H9 (cell line): Measurements from ENCODE around the gene ODAD4. TPM values are rescaled to one million over a fixed set of nuclear protein-coding genes. Genes with fewer than 3 reads are reported as not detected.

ENCODE experiments used
- DNase-seq: peaks from one replicate; pipeline ENCODE4 v3.0.0-alpha.2; 2017
- H2AFZ ChIP-seq: one replicate; pipeline ENCODE4 v1.6.1; 2013; ENCODE audit warnings: mild to moderate bottlenecking, low read length, control low read depth, moderate library complexity
- H2AK5ac ChIP-seq: 2 replicates; pipeline ENCODE4 v1.6.1; 2013; ENCODE audit warnings: low read length, control low read depth, mixed read lengths; ENCODE audit not compliant: insufficient read length
- H2BK120ac ChIP-seq: one replicate; pipeline ENCODE4 v1.6.1; 2013; ENCODE audit warnings: low read depth, mild to moderate bottlenecking, low read length, control low read depth, inconsistent platforms; ENCODE audit not compliant: poor library complexity, severe bottlenecking
- H2BK12ac ChIP-seq: 2 replicates; pipeline ENCODE4 v1.6.1; 2013; ENCODE audit warnings: low read length, control low read depth, mixed read lengths, low read depth; ENCODE audit not compliant: insufficient read length
- H2BK15ac ChIP-seq: 2 replicates; pipeline ENCODE4 v1.6.1; 2013; ENCODE audit warnings: low read depth, low read length, control low read depth
- H2BK20ac ChIP-seq: one replicate; pipeline ENCODE4 v1.6.1; 2013; ENCODE audit warnings: low read depth, mild to moderate bottlenecking, low read length, control low read depth, inconsistent platforms; ENCODE audit not compliant: poor library complexity, severe bottlenecking
- H2BK5ac ChIP-seq: 2 replicates; pipeline ENCODE4 v1.6.1; 2013; ENCODE audit warnings: low read length, control low read depth, mixed read lengths; ENCODE audit not compliant: insufficient read length
- H3K14ac ChIP-seq: 2 replicates; pipeline ENCODE4 v1.6.1; 2013; ENCODE audit warnings: low read length, control low read depth; ENCODE audit not compliant: insufficient read depth
- H3K18ac ChIP-seq: 2 replicates; pipeline ENCODE4 v1.6.1; 2013; ENCODE audit warnings: low read depth, mild to moderate bottlenecking, mixed read lengths, low read length, control low read depth; ENCODE audit not compliant: insufficient read length
- H3K23ac ChIP-seq: 2 replicates; pipeline ENCODE4 v1.6.1; 2013; ENCODE audit warnings: low read length, control low read depth, mixed read lengths, low read depth; ENCODE audit not compliant: insufficient read length
- H3K23me2 ChIP-seq: 2 replicates; pipeline ENCODE4 v1.6.1; 2013; ENCODE audit warnings: low read depth, mild to moderate bottlenecking, mixed read lengths, low read length, control low read depth; ENCODE audit not compliant: insufficient read length, poor library complexity, severe bottlenecking
- H3K27ac ChIP-seq: 2 replicates; pipeline ENCODE4 v1.5.1; 2013; ENCODE audit warnings: low read length, control low read depth, mixed read lengths, low read depth; ENCODE audit not compliant: insufficient read length
- H3K27me3 ChIP-seq: 2 replicates; pipeline ENCODE4 v1.6.1; 2013; ENCODE audit warnings: low read length, control low read depth, inconsistent platforms; ENCODE audit not compliant: insufficient read depth
- H3K4ac ChIP-seq: 2 replicates; pipeline ENCODE4 v1.6.1; 2013; ENCODE audit warnings: low read depth, mild to moderate bottlenecking, control low read depth, inconsistent platforms, low read length, moderate library complexity
- H3K4me1 ChIP-seq: 2 replicates; pipeline ENCODE4 v1.6.1; 2013; ENCODE audit warnings: low read length, control low read depth, inconsistent platforms; ENCODE audit not compliant: insufficient read depth
- H3K4me2 ChIP-seq: 2 replicates; pipeline ENCODE4 v1.6.1; 2013; ENCODE audit warnings: low read length, control low read depth, mixed read lengths; ENCODE audit not compliant: insufficient read length, insufficient read depth
- H3K56ac ChIP-seq: 2 replicates; pipeline ENCODE4 v1.6.1; 2013; ENCODE audit warnings: low read depth, mild to moderate bottlenecking, mixed read lengths, low read length, control low read depth; ENCODE audit not compliant: insufficient read length
- H3K79me1 ChIP-seq: 2 replicates; pipeline ENCODE4 v1.6.1; 2013; ENCODE audit warnings: low read depth, mild to moderate bottlenecking, moderate library complexity, low read length, control low read depth, inconsistent platforms; ENCODE audit not compliant: insufficient read depth, poor library complexity, severe bottlenecking
- H3K79me2 ChIP-seq: 2 replicates; pipeline ENCODE4 v1.6.1; 2013; ENCODE audit warnings: low read length, control low read depth, inconsistent platforms; ENCODE audit not compliant: insufficient read depth
- H3K9ac ChIP-seq: 2 replicates; pipeline ENCODE4 v1.6.1; 2013; ENCODE audit warnings: low read length, control low read depth, mixed read lengths; ENCODE audit not compliant: insufficient read length; ENCODE audit errors: extremely low read depth
- H3K9me3 ChIP-seq: one replicate; pipeline ENCODE4 v1.6.1; 2013; ENCODE audit warnings: low read depth, low read length, inconsistent platforms; ENCODE audit not compliant: control insufficient read depth
- H3T11ph ChIP-seq: one replicate; pipeline ENCODE4 v1.6.1; 2013; ENCODE audit warnings: mild to moderate bottlenecking, low read length, control low read depth, inconsistent platforms
- H4K20me1 ChIP-seq: one replicate; pipeline ENCODE4 v1.6.1; 2013; ENCODE audit not compliant: control insufficient read depth, insufficient read length, insufficient read depth
- H4K5ac ChIP-seq: 2 replicates; pipeline ENCODE4 v1.6.1; 2013; ENCODE audit warnings: low read depth, mild to moderate bottlenecking, mixed read lengths, low read length, control low read depth; ENCODE audit not compliant: insufficient read length
- H4K8ac ChIP-seq: replicated peaks from 2 replicates; pipeline ENCODE4 v1.6.1; 2013; ENCODE audit warnings: low read length, control low read depth, mixed read lengths, low read depth; ENCODE audit not compliant: insufficient read length
- H4K91ac ChIP-seq: 2 replicates; pipeline ENCODE4 v1.6.1; 2013; ENCODE audit warnings: low read depth, mild to moderate bottlenecking, moderate library complexity, mixed read lengths, low read length, control low read depth; ENCODE audit not compliant: insufficient read length
- H3K27ac Mint-ChIP-seq, 3 experiments: 2 replicates in 2 of 3; 3 replicates in 1 of 3; pipeline ENCODE4 v1.8.0; 2020 to 2021; ENCODE audit warnings: mixed read lengths in 3 of 3, mild to moderate bottlenecking in 1 of 3, moderate library complexity in 1 of 3
- H3K27me3 Mint-ChIP-seq: 2 replicates; pipeline ENCODE4 v1.8.0; 2021; ENCODE audit warnings: low read depth, mild to moderate bottlenecking, moderate library complexity, mixed read lengths
- H3K36me3 Mint-ChIP-seq, 3 experiments: 2 replicates in 2 of 3; 3 replicates in 1 of 3; pipeline ENCODE4 v1.8.0; 2020 to 2021; ENCODE audit warnings: low read depth in 3 of 3, mixed read lengths in 3 of 3; ENCODE audit not compliant: insufficient read depth in 1 of 3
- H3K4me1 Mint-ChIP-seq, 2 experiments: 2 replicates each; pipeline ENCODE4 v1.8.0; 2020; ENCODE audit warnings: mixed read lengths in 2 of 2
- H3K4me3 Mint-ChIP-seq, 2 experiments: 2 replicates in 1 of 2; 3 replicates in 1 of 2; pipeline ENCODE4 v1.8.0; 2020 to 2021; ENCODE audit warnings: mild to moderate bottlenecking in 2 of 2, mixed read lengths in 2 of 2, moderate library complexity in 1 of 2
- H3K9me3 Mint-ChIP-seq, 2 experiments: 2 replicates in 1 of 2; 3 replicates in 1 of 2; pipeline ENCODE4 v1.8.0; 2020; ENCODE audit warnings: mild to moderate bottlenecking in 2 of 2, mixed read lengths in 2 of 2, moderate library complexity in 1 of 2
- CTCF ChIP-seq: fragments of 200-600 bp; sonication (generic); conservative IDR thresholded peaks from 3 replicates; pipeline ENCODE4 v1.8.0; 2021; ENCODE audit warnings: antibody characterized with exemption, mild to moderate bottlenecking
- WGBS: extraction: QIAGEN DNeasy Blood & Tissue Kit; methylation state at CpG from one replicate; pipeline ENCODE4 v1.1.7; 2013; ENCODE audit warnings: missing lambda C conversion rate, low lambda C conversion rate, mixed read lengths; ENCODE audit not compliant: insufficient read length; ENCODE audit errors: extremely low coverage; 5-methylcytosine and 5-hydroxymethylcytosine counted together
- total RNA-seq: library from RNA; stranded (reverse); gene quantifications from 2 replicates; pipeline ENCODE4 v1.2.1, GENCODE V29; 2021

Gene ODAD4
- total RNA-seq, 1 experiment from 2014 or later: 2.1 TPM

DNA sequence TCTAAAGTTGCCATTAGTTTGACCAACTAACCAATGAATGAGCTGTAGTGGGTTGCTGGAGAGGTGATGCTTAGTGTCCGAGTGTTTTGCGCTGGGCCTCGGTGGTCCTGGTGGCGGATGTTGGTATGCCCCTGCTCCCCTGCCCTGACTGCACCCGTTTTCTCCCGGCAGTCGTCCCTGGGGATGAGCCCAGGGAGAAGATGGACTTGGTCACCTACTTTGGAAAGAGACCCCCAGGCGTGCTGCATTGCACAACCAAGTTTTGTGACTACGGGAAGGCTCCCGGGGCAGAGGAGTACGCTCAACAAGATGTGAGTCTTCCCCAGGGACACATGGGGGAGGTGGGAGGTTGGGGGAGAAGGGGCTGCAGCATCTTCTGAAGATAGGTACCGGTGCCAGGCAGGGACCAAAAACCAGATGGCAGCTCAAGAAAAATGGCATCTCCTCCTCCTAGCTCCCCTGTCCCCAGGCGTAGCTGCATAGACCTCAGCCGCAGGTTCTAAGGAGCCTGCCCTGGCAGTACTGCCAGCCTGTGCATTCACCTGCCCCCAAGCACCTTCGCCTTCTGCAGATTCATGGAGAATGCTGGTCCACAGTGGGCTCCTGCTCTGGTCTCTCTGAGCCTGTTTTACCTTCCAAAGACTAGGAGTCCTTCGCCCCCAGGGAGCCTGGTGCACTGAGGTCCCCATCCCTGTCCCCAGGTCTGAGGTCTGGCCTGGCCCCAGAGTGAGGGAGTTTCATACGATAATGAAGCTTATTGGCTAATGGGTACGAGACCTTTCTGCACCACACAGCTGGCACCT lies 41.5 kb downstream of the ODAD4 start:
- H3K36me3 Mint-ChIP-seq: peaks cover 30 to 81% (median 77%) of the 10 kb centered on the region in 3 experiments
- H3K56ac ChIP-seq: no peak overlapping the region
- no peak for DNase-seq
- H3K4me1 ChIP-seq: no peaks in the 10 kb centered on the region
- H3K27me3 Mint-ChIP-seq: no peaks in the 10 kb centered on the region
- no peaks in the 10 kb centered on the region for H3K9me3 Mint-ChIP-seq
- no peak overlapping the region for H2BK120ac ChIP-seq
- peaks cover 7 to 15% of the 10 kb centered on the region in 2 experiments for H3K4me1 Mint-ChIP-seq
- WGBS: no CpG with 5 or more reads among the region's 18 CpGs
- no peak overlapping the region for H3K4me2 ChIP-seq
- no peak overlapping the region for H3K4ac ChIP-seq
- H3K27ac Mint-ChIP-seq: peak overlapping the region in 2 of 3 experiments; percentile 30 to 56; a peak in 1 of 7 replicates
- TF ChIP-seq CTCF: no peak
- H3T11ph ChIP-seq: no peak overlapping the region
- H3K9ac ChIP-seq: no peak overlapping the region
- H2BK12ac ChIP-seq: no peak overlapping the region
- H3K18ac ChIP-seq: no peak overlapping the region
- no peaks in the 10 kb centered on the region for H3K79me2 ChIP-seq
- no peak overlapping the region for H4K8ac ChIP-seq
- H2BK20ac ChIP-seq: no peak overlapping the region
- no peak overlapping the region for H3K27ac ChIP-seq
- no peak overlapping the region for H2AFZ ChIP-seq
- no peak overlapping the region for H3K14ac ChIP-seq
- H3K79me1 ChIP-seq: no peaks in the 10 kb centered on the region
- H3K4me3 Mint-ChIP-seq: no peak overlapping the region
- H4K20me1 ChIP-seq: no peaks in the 10 kb centered on the region
- H3K9me3 ChIP-seq: no peaks in the 10 kb centered on the region
- H4K91ac ChIP-seq: no peak overlapping the region
- H3K23ac ChIP-seq: no peak overlapping the region
- peaks cover 6% of the 10 kb centered on the region for H3K23me2 ChIP-seq
- no peak overlapping the region for H2BK15ac ChIP-seq
- H3K27me3 ChIP-seq: no peaks in the 10 kb centered on the region
- no peak overlapping the region for H2AK5ac ChIP-seq
- H2BK5ac ChIP-seq: no peak overlapping the region
- H4K5ac ChIP-seq: no peak overlapping the region
